HG02610 (cell line): ENCODE data around the gene ALK.

ENCODE experiments used
- ATAC-seq: cut with Tn5 transposase; IDR thresholded peaks from one replicate; pipeline ENCODE4 v1.9.1; 2021; ENCODE audit warnings: mild to moderate bottlenecking, moderate library complexity; ENCODE audit not compliant: unreplicated experiment

Gene ALK

GRCh38 chr2:29463181-29463900 is 458.0 kb downstream of the ALK start:
- no peak for ATAC-seq

- ATAC-seq, result no peak
Measured at GRCh38 chr2:29462293-29462692, 459.1 kb downstream of the ALK start.

- ATAC-seq, result no peak
Measured at GRCh38 chr2:29460190-29460589, 461.2 kb downstream of the ALK start.

GRCh38 chr2:29459445-29460179 is 461.8 kb downstream of the ALK start:
- no peak for ATAC-seq

GRCh38 chr2:29456429-29456828 is 465.0 kb downstream of the ALK start:
- ATAC-seq, result no peak

GRCh38 chr2:29455200-29455860 is 466.1 kb downstream of the ALK start:
- no peak for ATAC-seq

- ATAC-seq, result no peak
Measured at GRCh38 chr2:29452036-29452435, 469.4 kb downstream of the ALK start.

GRCh38 chr2:29450596-29451222 is 470.7 kb downstream of the ALK start:
- ATAC-seq, result no peak

- ATAC-seq, result no peak
Measured at GRCh38 chr2:29449499-29449898, 471.9 kb downstream of the ALK start.

GRCh38 chr2:29448096-29448688 is 473.2 kb downstream of the ALK start:
- no peak for ATAC-seq

- ATAC-seq, result no peak
Measured at GRCh38 chr2:29447513-29447912, 473.9 kb downstream of the ALK start.

- ATAC-seq, result no peak
Measured at GRCh38 chr2:29446847-29447246, 474.5 kb downstream of the ALK start.

GRCh38 chr2:29444150-29444549 is 477.2 kb downstream of the ALK start:
- ATAC-seq, result no peak

GRCh38 chr2:29443627-29444026 is 477.8 kb downstream of the ALK start:
- ATAC-seq, result no peak

- ATAC-seq, result no peak
Measured at GRCh38 chr2:29443151-29443550, 478.2 kb downstream of the ALK start.

- ATAC-seq, result no peak
Measured at GRCh38 chr2:29440921-29441623, 480.3 kb downstream of the ALK start.

- no peak for ATAC-seq
Measured at GRCh38 chr2:29433920-29434319, 487.5 kb downstream of the ALK start.

GRCh38 chr2:29433128-29433527 is 488.3 kb downstream of the ALK start:
- no peak for ATAC-seq

GRCh38 chr2:29431485-29431884 is 489.9 kb downstream of the ALK start:
- no peak for ATAC-seq

GRCh38 chr2:29430382-29431112 is 490.8 kb downstream of the ALK start:
- no peak for ATAC-seq
